HepG2 (cell line): ENCODE data around the gene DIS3L2. TPM values are rescaled to one million over a fixed set of nuclear protein-coding genes. Genes with fewer than 3 reads are reported as not detected.

Source experiments
- ADNP ChIP-seq: sonication (generic); formaldehyde crosslinking; IDR thresholded peaks from 2 replicates; pipeline ENCODE4 v1.4.0; 2020; ENCODE audit warnings: missing genetic modification reagents
- ATF4 ChIP-seq, 2 experiments: fragments of 450-650 bp in 1 of 2; sonication (generic) in 1 of 2; formaldehyde crosslinking; IDR thresholded peaks; 2 replicates each; pipeline versions ENCODE4 v1.5.0 to v1.8.0; 2020 to 2022; ENCODE audit warnings: mild to moderate bottlenecking in 1 of 2, missing genetic modification reagents in 1 of 2
- ATF7 ChIP-seq, 2 experiments: fragments of 450-650 bp in 1 of 2; sonication (generic) in 1 of 2; formaldehyde crosslinking in 1 of 2; IDR thresholded peaks; 2 replicates each; pipeline versions ENCODE4 v1.4.0 to v1.6.1; 2016 to 2020; ENCODE audit warnings: antibody characterized with exemption in 1 of 2, mild to moderate bottlenecking in 1 of 2, missing genetic modification reagents in 1 of 2
- CENPX ChIP-seq: sonication (generic); formaldehyde crosslinking; IDR thresholded peaks from 2 replicates; pipeline ENCODE4 v1.9.0; 2021; ENCODE audit warnings: mild to moderate bottlenecking, missing genetic modification reagents, moderate library complexity
- GATAD1 ChIP-seq: IDR thresholded peaks from 2 replicates; pipeline ENCODE4 v1.6.1; 2016; ENCODE audit warnings: missing genetic modification reagents, missing compliant biosample characterization
- KLF11 ChIP-seq: IDR thresholded peaks from 2 replicates; pipeline ENCODE4 v1.6.1; 2016; ENCODE audit warnings: missing compliant biosample characterization
- LBX2 ChIP-seq: sonication (generic); formaldehyde crosslinking; IDR thresholded peaks from 2 replicates; pipeline ENCODE4 v1.5.0; 2020; ENCODE audit warnings: missing genetic modification reagents, mild to moderate bottlenecking, borderline replicate concordance
- MATR3 ChIP-seq: sonication (generic); formaldehyde crosslinking; IDR thresholded peaks from 2 replicates; pipeline ENCODE4 v1.4.0; 2020; ENCODE audit warnings: missing genetic modification reagents
- MEF2D ChIP-seq: sonication (generic); formaldehyde crosslinking; IDR thresholded peaks from 2 replicates; pipeline ENCODE4 v1.5.1; 2020; ENCODE audit warnings: mild to moderate bottlenecking, missing genetic modification reagents
- MYNN ChIP-seq: sonication (generic); formaldehyde crosslinking; IDR thresholded peaks from 2 replicates; pipeline ENCODE4 v1.4.0; 2020; ENCODE audit warnings: mild to moderate bottlenecking, low read depth, missing genetic modification reagents
- RBM39 ChIP-seq: fragments of 200-400 bp; formaldehyde crosslinking; IDR thresholded peaks from one replicate; pipeline ENCODE4 v1.6.1; 2018; ENCODE audit warnings: antibody characterized with exemption, mild to moderate bottlenecking, low read depth, low read length; ENCODE audit not compliant: poor library complexity, severe bottlenecking
- SIX1 ChIP-seq: sonication (generic); formaldehyde crosslinking; IDR thresholded peaks from 2 replicates; pipeline ENCODE4 v1.4.0; 2020; ENCODE audit warnings: missing genetic modification reagents, borderline replicate concordance
- TBL1XR1 ChIP-seq: fragments of 150-350 bp; IDR thresholded peaks from 2 replicates; pipeline ENCODE4 v1.6.1; 2014; ENCODE audit warnings: borderline replicate concordance, low read length; ENCODE audit not compliant: partially characterized antibody
- TCF7L2 ChIP-seq: IDR thresholded peaks from 2 replicates; pipeline ENCODE4 v1.6.1; 2011; ENCODE audit warnings: mild to moderate bottlenecking, low read depth, low read length, moderate library complexity
- ZC3H4 ChIP-seq: sonication (generic); formaldehyde crosslinking; IDR thresholded peaks from 2 replicates; pipeline ENCODE4 v1.4.0; 2020; ENCODE audit warnings: missing genetic modification reagents, borderline replicate concordance
- ZFX ChIP-seq: sonication (generic); formaldehyde crosslinking; IDR thresholded peaks from 2 replicates; pipeline ENCODE4 v1.4.0; 2020; ENCODE audit warnings: mild to moderate bottlenecking, low read depth, missing genetic modification reagents, moderate library complexity
- ZNF20 ChIP-seq: sonication (generic); formaldehyde crosslinking; IDR thresholded peaks from 2 replicates; pipeline ENCODE4 v1.4.0; 2020; ENCODE audit warnings: mild to moderate bottlenecking, moderate library complexity, missing genetic modification reagents
- ZNF292 ChIP-seq: sonication (generic); formaldehyde crosslinking; IDR thresholded peaks from 2 replicates; pipeline ENCODE4 v1.8.1; 2022; ENCODE audit warnings: mild to moderate bottlenecking, low read depth, missing genetic modification reagents, borderline replicate concordance
- ZNF446 ChIP-seq: sonication (generic); formaldehyde crosslinking; IDR thresholded peaks from 2 replicates; pipeline ENCODE4 v1.5.0; 2020; ENCODE audit warnings: mild to moderate bottlenecking, missing genetic modification reagents
- ZNF660 ChIP-seq: sonication (generic); formaldehyde crosslinking; IDR thresholded peaks from 2 replicates; pipeline ENCODE4 v1.5.1; 2020; ENCODE audit warnings: mild to moderate bottlenecking, low read depth, missing genetic modification reagents, borderline replicate concordance
- ZSCAN12 ChIP-seq: sonication (generic); formaldehyde crosslinking; IDR thresholded peaks from 2 replicates; pipeline ENCODE4 v1.9.0; 2021; ENCODE audit warnings: mild to moderate bottlenecking, missing genetic modification reagents
- polyA plus RNA-seq, 8 experiments: library from polyadenylated mRNA; depleted of rRNA in 3 of 8; stranded (reverse) in 7 of 8; unstranded in 1 of 8; fragments of >200 nt; fragmentation: Illumina TruSeq in 4 of 8; extraction: Trizol in 4 of 8; gene quantifications; 2 replicates each; pipeline versions ENCODE4 v1.2.1 to v1.2.3, GENCODE V29; 2011 to 2016; ENCODE audit warnings: low read depth in 4 of 8, missing spikeins in 1 of 8, mixed read lengths in 1 of 8; ENCODE audit not compliant: insufficient read depth in 1 of 8
- total RNA-seq, 5 experiments: library from RNA; depleted of rRNA; stranded (reverse); fragments of >200 nt; fragmentation: Illumina TruSeq; extraction: Trizol; gene quantifications; 2 replicates each; pipeline ENCODE4 v1.2.3, GENCODE V29; 2016; ENCODE audit warnings: low read depth in 1 of 5
- TF ChIP-seq, protein P1 (sequence below): sonication (generic); formaldehyde crosslinking; conservative IDR thresholded peaks from 2 replicates; pipeline ENCODE4 v1.5.0; 2020; ENCODE audit warnings: missing genetic modification reagents
- TF ChIP-seq, protein P2 (sequence below): sonication (generic); formaldehyde crosslinking; IDR thresholded peaks from 2 replicates; pipeline ENCODE4 v1.8.0; 2022; ENCODE audit warnings: mild to moderate bottlenecking, missing genetic modification reagents; ENCODE audit not compliant: insufficient replicate concordance
- TF ChIP-seq, protein P3 (sequence below): IDR thresholded peaks from 2 replicates; pipeline ENCODE4 v1.6.1; 2016

Gene DIS3L2
- total and polyA plus RNA-seq, 2 of the 13 experiments (the other 11 are each of a cell fraction or from before 2014, with no cell fraction given), result 7.0 to 23.9 TPM

DNA sequence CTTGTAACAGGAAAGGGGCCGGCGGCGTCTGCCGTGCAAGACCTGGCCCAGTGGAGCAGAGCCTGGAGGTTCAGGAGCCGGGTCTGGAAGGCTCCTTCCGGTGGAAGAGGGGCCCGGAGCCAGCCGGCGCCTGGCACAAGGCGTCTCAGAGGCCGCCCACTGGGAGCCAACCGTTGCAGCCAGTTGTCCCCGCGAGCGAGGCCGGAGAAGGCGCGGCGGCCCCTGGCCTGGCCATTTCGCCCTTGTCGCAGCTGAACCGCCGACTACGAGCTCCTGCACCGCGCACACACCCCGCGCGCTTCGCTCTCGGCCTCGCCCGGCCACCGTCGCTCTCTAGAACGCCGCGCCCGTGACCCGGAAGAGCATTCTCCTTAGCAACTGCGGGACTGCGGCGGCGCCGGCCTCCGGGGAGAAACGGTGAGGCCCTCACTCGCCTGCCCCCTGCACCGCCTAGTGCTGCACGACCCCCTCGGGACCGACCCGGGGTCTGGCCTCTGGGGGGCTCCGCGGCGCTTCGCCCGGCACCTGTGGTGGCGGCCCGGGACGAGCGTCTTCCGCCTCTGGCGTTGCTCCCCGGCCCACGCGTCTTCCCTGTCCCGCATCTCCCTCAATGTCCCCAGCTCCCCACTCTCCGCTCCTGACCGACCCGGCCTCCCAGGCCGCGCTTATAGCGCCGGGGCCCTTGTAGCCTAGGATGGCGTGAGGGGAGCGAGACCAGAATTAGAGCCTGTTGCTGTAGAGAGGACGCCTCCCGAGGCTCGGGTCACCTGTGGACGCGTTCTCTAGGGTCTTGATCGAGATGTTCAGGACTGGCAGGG, at the start of gene DIS3L2 (continued):
- TF ChIP-seq RBM39 (peak; percentile 67), GATAD1 (peak; percentile 96), ZNF446 (CRISPR knock-in tag) (peak; percentile 95), LBX2 (CRISPR knock-in tag) (peak; percentile 68), ATF7 (IDR thresholded peaks at IDR 0.05) (no peak), ATF7 (CRISPR knock-in tag; IDR thresholded peaks at IDR 0.05) (peak; percentile 66; the same call in 1 of the 2 replicates), ZSCAN12 (CRISPR knock-in tag) (peak; percentile 79; the same call in 1 of the 2 replicates), ZNF660 (CRISPR knock-in tag) (0 out of 2 replicates have a peak, but pooled peaks have one; percentile 29), ADNP (CRISPR knock-in tag) (no peak), ZC3H4 (CRISPR knock-in tag) (no peak), TCF7L2 (no peak), TBL1XR1 (no peak), ZNF292 (CRISPR knock-in tag) (peak; percentile 83), SIX1 (CRISPR knock-in tag) (peak; percentile 51; the same call in 1 of the 2 replicates), MEF2D (CRISPR knock-in tag) (peak; percentile 65; the same call in 1 of the 2 replicates), ZFX (CRISPR knock-in tag) (peak; percentile 99), ATF4 (CRISPR knock-in tag; IDR thresholded peaks at IDR 0.05) (no peak; a peak in 1 of 4 replicates), MYNN (CRISPR knock-in tag) (no peak), MATR3 (CRISPR knock-in tag) (no peak), CENPX (CRISPR knock-in tag) (no peak), KLF11 (CRISPR knock-in tag) (no peak), ZNF20 (CRISPR knock-in tag) (peak; percentile 78)
- TF ChIP-seq, protein P1, sequence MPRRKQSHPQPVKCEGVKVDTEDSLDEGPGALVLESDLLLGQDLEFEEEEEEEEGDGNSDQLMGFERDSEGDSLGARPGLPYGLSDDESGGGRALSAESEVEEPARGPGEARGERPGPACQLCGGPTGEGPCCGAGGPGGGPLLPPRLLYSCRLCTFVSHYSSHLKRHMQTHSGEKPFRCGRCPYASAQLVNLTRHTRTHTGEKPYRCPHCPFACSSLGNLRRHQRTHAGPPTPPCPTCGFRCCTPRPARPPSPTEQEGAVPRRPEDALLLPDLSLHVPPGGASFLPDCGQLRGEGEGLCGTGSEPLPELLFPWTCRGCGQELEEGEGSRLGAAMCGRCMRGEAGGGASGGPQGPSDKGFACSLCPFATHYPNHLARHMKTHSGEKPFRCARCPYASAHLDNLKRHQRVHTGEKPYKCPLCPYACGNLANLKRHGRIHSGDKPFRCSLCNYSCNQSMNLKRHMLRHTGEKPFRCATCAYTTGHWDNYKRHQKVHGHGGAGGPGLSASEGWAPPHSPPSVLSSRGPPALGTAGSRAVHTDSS (CRISPR knock-in tag), result 0 out of 2 replicates have a peak, but pooled peaks have one; percentile 87
- TF ChIP-seq, protein P2, sequence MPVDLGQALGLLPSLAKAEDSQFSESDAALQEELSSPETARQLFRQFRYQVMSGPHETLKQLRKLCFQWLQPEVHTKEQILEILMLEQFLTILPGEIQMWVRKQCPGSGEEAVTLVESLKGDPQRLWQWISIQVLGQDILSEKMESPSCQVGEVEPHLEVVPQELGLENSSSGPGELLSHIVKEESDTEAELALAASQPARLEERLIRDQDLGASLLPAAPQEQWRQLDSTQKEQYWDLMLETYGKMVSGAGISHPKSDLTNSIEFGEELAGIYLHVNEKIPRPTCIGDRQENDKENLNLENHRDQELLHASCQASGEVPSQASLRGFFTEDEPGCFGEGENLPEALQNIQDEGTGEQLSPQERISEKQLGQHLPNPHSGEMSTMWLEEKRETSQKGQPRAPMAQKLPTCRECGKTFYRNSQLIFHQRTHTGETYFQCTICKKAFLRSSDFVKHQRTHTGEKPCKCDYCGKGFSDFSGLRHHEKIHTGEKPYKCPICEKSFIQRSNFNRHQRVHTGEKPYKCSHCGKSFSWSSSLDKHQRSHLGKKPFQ, result peak; percentile 40
- TF ChIP-seq, protein P3, sequence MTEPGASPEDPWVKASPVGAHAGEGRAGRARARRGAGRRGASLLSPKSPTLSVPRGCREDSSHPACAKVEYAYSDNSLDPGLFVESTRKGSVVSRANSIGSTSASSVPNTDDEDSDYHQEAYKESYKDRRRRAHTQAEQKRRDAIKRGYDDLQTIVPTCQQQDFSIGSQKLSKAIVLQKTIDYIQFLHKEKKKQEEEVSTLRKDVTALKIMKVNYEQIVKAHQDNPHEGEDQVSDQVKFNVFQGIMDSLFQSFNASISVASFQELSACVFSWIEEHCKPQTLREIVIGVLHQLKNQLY (CRISPR knock-in tag), result no peak
